ENCODE measurements around the gene BCOR. TPM values are rescaled to one million over a fixed set of nuclear protein-coding genes. Genes with fewer than 3 reads are reported as not detected.

The BCOR gene
- polyA plus RNA-seq, 1 of the 3 experiments (the other 2 are of a cell fraction) = 8.8 TPM

DNA sequence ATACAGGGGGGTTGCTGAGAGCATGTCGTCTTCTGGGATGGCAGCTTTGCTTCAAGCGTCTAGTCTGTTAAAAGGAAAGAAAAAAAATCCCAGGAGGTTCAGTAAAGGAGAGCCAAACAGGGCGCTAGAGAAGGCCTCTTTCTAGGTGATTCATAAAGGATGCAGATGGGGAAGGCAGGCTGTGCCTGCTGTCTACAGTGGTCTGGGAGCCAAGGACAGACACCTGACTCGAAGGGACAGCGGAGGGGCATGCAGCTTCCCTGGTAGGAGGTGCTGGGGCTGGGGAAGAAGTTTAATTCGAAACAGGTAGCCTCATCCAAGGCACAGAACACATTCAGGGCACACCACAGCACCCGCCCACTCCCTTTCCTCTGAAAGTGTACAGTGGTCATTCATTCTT is 19.9 kb downstream of the BCOR start:
- Histone ChIP-seq H3K4me1 (ENCODE audit: control insufficient read depth in 1 of 2, insufficient read depth in 2 of 2, low read depth in 1 of 2, low read length in 1 of 2) (peaks cover 0 to 46% of the 10 kb centered on the region in 2 experiments; a peak in 1 of 4 replicates), H3K4me2 (no peak overlapping the region), H2AFZ (ENCODE audit: low read depth) (no peak overlapping the region), H3K9ac (no peak overlapping the region), H3F3A (replicated peaks; ENCODE audit: insufficient read depth) (no peaks in the 10 kb centered on the region), H3K27me3 (ENCODE audit: insufficient read depth) (peaks cover 16% of the 10 kb centered on the region; the same call in 1 of the 2 replicates), H3K79me2 (ENCODE audit: insufficient read depth) (peaks cover 36% of the 10 kb centered on the region), H3K4me3 (ENCODE audit: low read depth in 2 of 2, low read length in 1 of 2) (no peak overlapping the region), H3K36me3 (replicated peaks in 1 of 2; ENCODE audit: control insufficient read depth in 1 of 2, insufficient read depth in 2 of 2, low read length in 1 of 2) (peaks cover 0 to 19% of the 10 kb centered on the region in 2 experiments), H3K9me2 (no peaks in the 10 kb centered on the region), H3K9me3 (no peaks in the 10 kb centered on the region), H3K27ac (ENCODE audit: low read depth in 2 of 2, low read length in 1 of 2) (peak overlapping the region in 1 of 2 experiments; percentile 50; a peak in 1 of 4 replicates), H4K20me1 (ENCODE audit: insufficient read depth) (peaks cover 38% of the 10 kb centered on the region)
- DNase-seq = no peak
- no peak for TF ChIP-seq FOXJ3 (CRISPR knock-in tag; IDR thresholded peaks at IDR 0.05)
- no peak for TF ChIP-seq ELF1 (IDR thresholded peaks at IDR 0.05)
- no peak for TF ChIP-seq MAX (IDR thresholded peaks at IDR 0.05; ENCODE audit: low read depth)
- no peak for TF ChIP-seq TCF12 (IDR thresholded peaks at IDR 0.05)
- no peak for TF ChIP-seq IRF3 (IDR thresholded peaks at IDR 0.05; ENCODE audit: low read depth, low read length)
- no peak for TF ChIP-seq RFX5 (IDR thresholded peaks at IDR 0.05; ENCODE audit: low read length)
- no peak for TF ChIP-seq CHD2 (IDR thresholded peaks at IDR 0.05; ENCODE audit: low read length, partially characterized antibody)
- no peak for TF ChIP-seq SMC3 (IDR thresholded peaks at IDR 0.05; ENCODE audit: low read depth, low read length)
- TF ChIP-seq GATA2 (CRISPR knock-in tag; IDR thresholded peaks at IDR 0.05) = no peak
- TF ChIP-seq, protein P1, sequence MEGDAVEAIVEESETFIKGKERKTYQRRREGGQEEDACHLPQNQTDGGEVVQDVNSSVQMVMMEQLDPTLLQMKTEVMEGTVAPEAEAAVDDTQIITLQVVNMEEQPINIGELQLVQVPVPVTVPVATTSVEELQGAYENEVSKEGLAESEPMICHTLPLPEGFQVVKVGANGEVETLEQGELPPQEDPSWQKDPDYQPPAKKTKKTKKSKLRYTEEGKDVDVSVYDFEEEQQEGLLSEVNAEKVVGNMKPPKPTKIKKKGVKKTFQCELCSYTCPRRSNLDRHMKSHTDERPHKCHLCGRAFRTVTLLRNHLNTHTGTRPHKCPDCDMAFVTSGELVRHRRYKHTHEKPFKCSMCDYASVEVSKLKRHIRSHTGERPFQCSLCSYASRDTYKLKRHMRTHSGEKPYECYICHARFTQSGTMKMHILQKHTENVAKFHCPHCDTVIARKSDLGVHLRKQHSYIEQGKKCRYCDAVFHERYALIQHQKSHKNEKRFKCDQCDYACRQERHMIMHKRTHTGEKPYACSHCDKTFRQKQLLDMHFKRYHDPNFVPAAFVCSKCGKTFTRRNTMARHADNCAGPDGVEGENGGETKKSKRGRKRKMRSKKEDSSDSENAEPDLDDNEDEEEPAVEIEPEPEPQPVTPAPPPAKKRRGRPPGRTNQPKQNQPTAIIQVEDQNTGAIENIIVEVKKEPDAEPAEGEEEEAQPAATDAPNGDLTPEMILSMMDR (IDR thresholded peaks at IDR 0.05) = no peak
- no peak for TF ChIP-seq POLR2AphosphoS5 (IDR thresholded peaks at IDR 0.05; ENCODE audit: low read depth, low read length)
- TF ChIP-seq RAD21 (IDR thresholded peaks at IDR 0.05; ENCODE audit: low read length) = no peak
- TF ChIP-seq, protein P2, sequence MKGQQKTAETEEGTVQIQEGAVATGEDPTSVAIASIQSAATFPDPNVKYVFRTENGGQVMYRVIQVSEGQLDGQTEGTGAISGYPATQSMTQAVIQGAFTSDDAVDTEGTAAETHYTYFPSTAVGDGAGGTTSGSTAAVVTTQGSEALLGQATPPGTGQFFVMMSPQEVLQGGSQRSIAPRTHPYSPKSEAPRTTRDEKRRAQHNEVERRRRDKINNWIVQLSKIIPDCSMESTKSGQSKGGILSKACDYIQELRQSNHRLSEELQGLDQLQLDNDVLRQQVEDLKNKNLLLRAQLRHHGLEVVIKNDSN (IDR thresholded peaks at IDR 0.05; ENCODE audit: borderline replicate concordance, low read depth) = no peak
- no peak for TF ChIP-seq USF2 (IDR thresholded peaks at IDR 0.05; ENCODE audit: borderline replicate concordance, low read depth, low read length)
- no peak for TF ChIP-seq FOSL2 (IDR thresholded peaks at IDR 0.05; ENCODE audit: borderline replicate concordance, low read depth)
- no peak for TF ChIP-seq RCOR1 (IDR thresholded peaks at IDR 0.05; ENCODE audit: low read length)
- no peak for TF ChIP-seq TAF1 (IDR thresholded peaks at IDR 0.05; ENCODE audit: borderline replicate concordance, low read depth, low read length)
- no peak for TF ChIP-seq NFIC (IDR thresholded peaks at IDR 0.05; ENCODE audit: borderline replicate concordance)
- TF ChIP-seq NRF1 (IDR thresholded peaks at IDR 0.05; ENCODE audit: low read depth, low read length) = no peak
- CTCF ChIA-PET = interaction anchor here (1.4 kb wide), 2 partner anchors 8 to 425 kb away, joined by 3 read pairs; no protein-coding TSS in a partner anchor
- 66% methylated on average over 7 of the region's 7 CpGs for WGBS (ENCODE audit: low lambda C conversion rate)
- POLR2A ChIA-PET = no interaction called here
